NOMO-1 (cell line): Measurements from ENCODE around the gene KLHL21.

Source experiments
- DNase-seq, 2 experiments: peaks; one replicate each; lab custom pipeline; 2025; ENCODE audit not compliant: unreplicated experiment in 2 of 2; lab: John Stamatoyannopoulos, UW

The KLHL21 gene

DNA sequence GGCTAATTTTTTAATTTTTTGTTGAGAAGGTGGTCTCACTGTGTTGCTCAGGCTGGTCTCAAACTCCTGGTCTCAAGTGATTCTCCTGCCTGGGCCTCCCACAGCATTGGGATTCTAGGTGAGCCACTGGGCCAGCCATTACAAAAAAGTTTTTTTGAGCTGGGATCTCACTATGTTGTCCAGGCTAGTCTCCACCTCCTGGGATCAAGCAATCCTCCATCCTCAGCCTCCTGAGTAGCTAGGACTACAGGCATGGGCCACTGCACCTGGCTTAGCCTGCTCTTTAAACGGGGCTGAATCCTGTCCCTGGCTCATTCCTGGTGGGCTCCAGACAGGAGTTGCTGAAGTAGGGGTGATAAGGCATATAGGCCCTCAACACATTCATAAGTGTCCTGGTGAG, 45.1 kb downstream of the KLHL21 start:
- DNase-seq = no peak

DNA sequence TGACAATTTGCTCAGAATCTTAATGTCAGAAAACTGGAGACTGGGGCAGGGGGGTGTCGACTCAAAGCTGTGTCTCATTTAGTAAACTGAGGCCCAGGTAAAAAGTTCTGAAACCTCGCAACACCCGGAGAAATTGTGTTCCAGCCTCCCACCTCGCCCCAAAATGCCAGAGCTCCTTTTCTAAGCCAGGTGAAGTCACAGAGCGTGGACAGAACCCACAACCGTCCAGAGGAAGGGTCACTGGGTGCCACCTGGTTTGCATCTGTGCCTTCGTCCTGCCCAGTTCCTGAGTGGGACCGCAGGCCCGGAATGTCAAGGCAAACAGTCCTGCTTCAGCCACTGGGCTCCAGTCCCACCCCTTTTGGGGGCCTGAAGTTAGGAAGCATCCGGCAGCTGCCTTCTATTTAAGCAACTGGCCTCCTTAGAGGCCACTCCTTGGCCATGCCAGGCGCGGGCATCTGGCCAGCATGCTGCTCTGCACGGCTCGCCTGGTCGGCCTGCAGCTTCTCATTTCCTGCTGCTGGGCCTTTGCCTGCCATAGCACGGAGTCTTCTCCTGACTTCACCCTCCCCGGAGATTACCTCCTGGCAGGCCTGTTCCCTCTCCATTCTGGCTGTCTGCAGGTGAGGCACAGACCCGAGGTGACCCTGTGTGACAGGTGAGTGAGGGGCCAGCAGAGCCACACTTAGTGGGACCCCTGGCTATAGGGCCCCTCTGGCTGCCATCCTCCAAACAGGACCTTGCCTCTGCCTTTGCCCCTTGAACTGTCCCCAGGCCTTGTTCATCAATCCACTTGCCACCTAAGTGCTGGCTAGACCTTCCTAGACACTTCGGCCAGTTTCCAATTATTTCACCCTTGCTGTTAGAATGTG, 47.5 kb downstream of the KLHL21 start, which contains the start of gene TAS1R1:
Gene TAS1R1, plus strand, starts transcription at position 401 of the 872 bp plus-strand sequence. Its CDS starts 67 bp downstream, at position 468.
- no peak for DNase-seq

- peak; percentile 86 to 88 for DNase-seq
Measured at GRCh38 chr1:6554031-6554906, 48.4 kb downstream of the KLHL21 start, which contains the start of gene NOL9. Gene NOL9 (minus strand): TSS chr1:6554513. CDS start chr1:6554502, 11 bp downstream.

- no peak for DNase-seq
Measured at GRCh38 chr1:6547301-6547700, 55.4 kb downstream of the KLHL21 start.

DNA sequence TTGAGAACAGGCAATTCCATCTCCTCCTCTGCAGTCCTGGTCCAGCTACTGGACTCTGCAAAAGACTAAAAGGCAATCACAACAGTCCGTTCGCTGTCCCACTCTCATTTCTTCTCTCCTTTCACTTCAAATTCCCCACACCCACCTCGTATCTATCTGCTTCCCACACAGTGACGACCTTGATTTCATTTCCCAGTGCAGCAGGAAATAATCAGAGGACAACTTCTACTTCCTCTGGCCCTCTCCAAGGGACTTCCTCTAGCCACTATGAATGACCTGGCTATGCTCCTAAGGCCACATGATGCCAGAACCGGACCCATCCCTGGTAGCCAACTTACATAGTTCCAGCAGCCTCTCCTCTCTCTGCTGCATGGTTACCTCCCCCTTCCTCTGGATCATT, 56.3 kb downstream of the KLHL21 start:
- no peak for DNase-seq

DNA sequence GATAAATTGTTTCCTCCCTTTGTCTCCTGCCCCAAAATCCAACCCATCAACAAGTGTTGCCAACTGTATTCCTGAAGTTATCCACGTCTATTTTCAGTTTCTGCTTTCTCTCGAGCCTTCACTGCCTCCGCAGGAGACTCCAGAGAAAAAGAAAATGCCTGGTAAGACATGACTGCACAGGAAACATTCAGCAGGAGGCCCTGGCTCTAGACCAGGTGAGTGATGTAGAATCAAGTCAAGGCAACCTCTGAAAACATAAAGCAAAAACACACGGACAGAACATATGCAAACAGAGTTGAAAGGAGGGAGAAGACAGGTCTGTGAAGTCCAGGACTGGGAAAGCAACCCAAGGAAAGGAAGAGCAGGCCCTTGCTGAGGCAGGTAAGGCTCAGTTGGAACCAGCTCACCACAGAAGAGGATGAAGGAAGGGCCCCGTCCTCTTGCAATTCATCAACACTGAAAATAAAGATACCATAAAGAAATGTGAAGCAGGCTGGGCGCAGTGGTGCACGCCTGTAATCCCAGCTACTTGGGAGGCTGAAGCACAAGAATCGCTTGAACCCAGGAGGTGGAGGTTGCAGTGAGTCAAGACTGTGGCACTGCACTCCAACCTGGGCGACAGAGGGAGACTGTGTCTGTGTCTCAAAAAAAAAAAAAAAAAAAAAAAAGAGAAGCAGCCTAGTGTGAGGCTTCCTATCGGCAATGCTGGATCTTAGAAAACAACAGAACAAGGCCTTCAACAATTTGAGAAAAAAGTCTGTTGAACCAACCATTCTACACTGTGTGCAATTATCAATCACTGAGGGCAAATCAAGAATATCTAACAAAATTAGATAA, 57.2 kb downstream of the KLHL21 start:
- DNase-seq = no peak

DNA sequence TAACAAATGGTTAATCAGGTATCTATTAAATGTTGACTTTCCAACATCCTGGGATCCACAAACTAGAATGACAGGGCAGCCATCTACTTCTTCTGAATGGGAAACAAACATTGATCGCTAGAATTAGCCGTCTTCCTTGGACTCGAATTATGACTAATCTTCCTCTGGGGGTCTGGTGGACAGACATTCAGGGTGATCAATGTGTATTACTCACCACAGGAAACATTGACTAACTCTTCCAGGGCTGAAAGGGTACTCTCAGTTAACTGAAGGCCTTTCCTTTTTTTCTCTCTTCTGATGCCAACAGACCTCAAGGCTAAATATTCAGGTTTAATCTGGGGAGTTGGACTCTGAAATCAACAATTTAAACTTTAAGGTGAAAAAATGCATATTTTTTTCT, 57.8 kb downstream of the KLHL21 start:
- DNase-seq = no peak
